OCI-LY7 (cell line): ENCODE results near the gene PHIP.

Experiments
- EZH2phosphoT487 ChIP-seq: fragments of 200-600 bp; sonication (generic); IDR thresholded peaks from 2 replicates; pipeline ENCODE4 v1.6.1; 2018; ENCODE audit warnings: low read depth, borderline replicate concordance, mild to moderate bottlenecking, mixed run types, antibody characterized with exemption, low read length, moderate library complexity, mixed read lengths
- TF ChIP-seq, protein P1 (sequence below): fragments of 200-600 bp; sonication (generic); conservative IDR thresholded peaks from 2 replicates; pipeline ENCODE4 v1.5.1; 2014; ENCODE audit warnings: mild to moderate bottlenecking, antibody characterized with exemption, low read length, moderate library complexity, mixed read lengths

GRCh38 chr6:78910591-78911171 lies 167.4 kb downstream of the PHIP start:
- TF ChIP-seq, protein P1, sequence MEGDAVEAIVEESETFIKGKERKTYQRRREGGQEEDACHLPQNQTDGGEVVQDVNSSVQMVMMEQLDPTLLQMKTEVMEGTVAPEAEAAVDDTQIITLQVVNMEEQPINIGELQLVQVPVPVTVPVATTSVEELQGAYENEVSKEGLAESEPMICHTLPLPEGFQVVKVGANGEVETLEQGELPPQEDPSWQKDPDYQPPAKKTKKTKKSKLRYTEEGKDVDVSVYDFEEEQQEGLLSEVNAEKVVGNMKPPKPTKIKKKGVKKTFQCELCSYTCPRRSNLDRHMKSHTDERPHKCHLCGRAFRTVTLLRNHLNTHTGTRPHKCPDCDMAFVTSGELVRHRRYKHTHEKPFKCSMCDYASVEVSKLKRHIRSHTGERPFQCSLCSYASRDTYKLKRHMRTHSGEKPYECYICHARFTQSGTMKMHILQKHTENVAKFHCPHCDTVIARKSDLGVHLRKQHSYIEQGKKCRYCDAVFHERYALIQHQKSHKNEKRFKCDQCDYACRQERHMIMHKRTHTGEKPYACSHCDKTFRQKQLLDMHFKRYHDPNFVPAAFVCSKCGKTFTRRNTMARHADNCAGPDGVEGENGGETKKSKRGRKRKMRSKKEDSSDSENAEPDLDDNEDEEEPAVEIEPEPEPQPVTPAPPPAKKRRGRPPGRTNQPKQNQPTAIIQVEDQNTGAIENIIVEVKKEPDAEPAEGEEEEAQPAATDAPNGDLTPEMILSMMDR, result no peak
- TF ChIP-seq EZH2phosphoT487, result no peak
